Glutamatergic neuron (in vitro differentiated cells): ENCODE measurements around the gene TPRN. TPM values are rescaled to one million over a fixed set of nuclear protein-coding genes. Genes with fewer than 3 reads are reported as not detected.

Source experiments
- DNase-seq: peaks from one replicate; pipeline ENCODE4 v3.0.0; 2022
- H3K27ac Mint-ChIP-seq: one replicate; pipeline ENCODE4 v1.8.0; 2020; ENCODE audit warnings: mild to moderate bottlenecking, mixed read lengths, inconsistent platforms; ENCODE audit not compliant: unreplicated experiment
- H3K27me3 Mint-ChIP-seq: one replicate; pipeline ENCODE4 v1.8.0; 2020; ENCODE audit warnings: mild to moderate bottlenecking, moderate library complexity, mixed read lengths, inconsistent platforms; ENCODE audit not compliant: unreplicated experiment
- H3K36me3 Mint-ChIP-seq: one replicate; pipeline ENCODE4 v1.8.0; 2020; ENCODE audit warnings: mild to moderate bottlenecking, mixed read lengths, inconsistent platforms; ENCODE audit not compliant: unreplicated experiment
- H3K4me1 Mint-ChIP-seq: one replicate; pipeline ENCODE4 v1.8.0; 2020; ENCODE audit warnings: mild to moderate bottlenecking, low read depth, mixed read lengths, inconsistent platforms; ENCODE audit not compliant: unreplicated experiment
- H3K4me3 Mint-ChIP-seq: one replicate; pipeline ENCODE4 v1.8.0; 2020; ENCODE audit warnings: mild to moderate bottlenecking, mixed read lengths, inconsistent platforms; ENCODE audit not compliant: unreplicated experiment
- H3K9me3 Mint-ChIP-seq: one replicate; pipeline ENCODE4 v1.8.0; 2020; ENCODE audit warnings: mild to moderate bottlenecking, moderate library complexity, mixed read lengths, inconsistent platforms; ENCODE audit not compliant: unreplicated experiment
- total RNA-seq: library from RNA; stranded (reverse); fragmentation: NEBNext Ultra II Directional; extraction: Animal tissue kit (Norgen Biotek cat#: 25700); gene quantifications from one replicate; pipeline ENCODE4 v1.2.1, GENCODE V29; 2021; ENCODE audit not compliant: unreplicated experiment
- TF ChIP-seq, protein P1 (sequence below): fragments of 200-600 bp; sonication (generic); IDR thresholded peaks from one replicate; pipeline ENCODE4 v1.5.0; 2021; ENCODE audit not compliant: partially characterized antibody, unreplicated experiment

TPRN gene
- total RNA-seq, 1 donor from 2014 or later, result 9.6 TPM

- H3K9me3 Mint-ChIP-seq, result peaks cover 6% of the 10 kb centered on the region
- DNase-seq, result peak; percentile 59
- H3K4me1 Mint-ChIP-seq, result peaks cover 4% of the 10 kb centered on the region
- H3K27me3 Mint-ChIP-seq, result peaks cover 3% of the 10 kb centered on the region
- H3K36me3 Mint-ChIP-seq, result no peaks in the 10 kb centered on the region
- H3K4me3 Mint-ChIP-seq, result no peak overlapping the region
- TF ChIP-seq, protein P1, sequence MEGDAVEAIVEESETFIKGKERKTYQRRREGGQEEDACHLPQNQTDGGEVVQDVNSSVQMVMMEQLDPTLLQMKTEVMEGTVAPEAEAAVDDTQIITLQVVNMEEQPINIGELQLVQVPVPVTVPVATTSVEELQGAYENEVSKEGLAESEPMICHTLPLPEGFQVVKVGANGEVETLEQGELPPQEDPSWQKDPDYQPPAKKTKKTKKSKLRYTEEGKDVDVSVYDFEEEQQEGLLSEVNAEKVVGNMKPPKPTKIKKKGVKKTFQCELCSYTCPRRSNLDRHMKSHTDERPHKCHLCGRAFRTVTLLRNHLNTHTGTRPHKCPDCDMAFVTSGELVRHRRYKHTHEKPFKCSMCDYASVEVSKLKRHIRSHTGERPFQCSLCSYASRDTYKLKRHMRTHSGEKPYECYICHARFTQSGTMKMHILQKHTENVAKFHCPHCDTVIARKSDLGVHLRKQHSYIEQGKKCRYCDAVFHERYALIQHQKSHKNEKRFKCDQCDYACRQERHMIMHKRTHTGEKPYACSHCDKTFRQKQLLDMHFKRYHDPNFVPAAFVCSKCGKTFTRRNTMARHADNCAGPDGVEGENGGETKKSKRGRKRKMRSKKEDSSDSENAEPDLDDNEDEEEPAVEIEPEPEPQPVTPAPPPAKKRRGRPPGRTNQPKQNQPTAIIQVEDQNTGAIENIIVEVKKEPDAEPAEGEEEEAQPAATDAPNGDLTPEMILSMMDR, result no peak
- H3K27ac Mint-ChIP-seq, result peak overlapping the region; percentile 22
Measured at GRCh38 chr9:137218754-137219271, 18.3 kb upstream of the TPRN start.

- peak overlapping the region; percentile 22 for H3K27ac Mint-ChIP-seq
- peaks cover 6% of the 10 kb centered on the region for H3K9me3 Mint-ChIP-seq
- H3K27me3 Mint-ChIP-seq, result peaks cover 3% of the 10 kb centered on the region
- no peak for DNase-seq
- no peak overlapping the region for H3K4me3 Mint-ChIP-seq
- TF ChIP-seq, protein P1, result no peak
- H3K4me1 Mint-ChIP-seq, result peaks cover 4% of the 10 kb centered on the region
- H3K36me3 Mint-ChIP-seq, result no peaks in the 10 kb centered on the region
Measured at GRCh38 chr9:137218212-137218753, 17.7 kb upstream of the TPRN start.

- Mint-ChIP-seq H3K27me3 (peaks cover 7% of the 10 kb centered on the region), H3K36me3 (no peaks in the 10 kb centered on the region), H3K4me1 (peaks cover 4% of the 10 kb centered on the region), H3K27ac (no peak overlapping the region), H3K4me3 (no peak overlapping the region), H3K9me3 (peaks cover 8% of the 10 kb centered on the region)
- no peak for DNase-seq
- TF ChIP-seq, protein P1, result no peak
Measured at GRCh38 chr9:137217276-137218211, 17.0 kb upstream of the TPRN start.

DNA sequence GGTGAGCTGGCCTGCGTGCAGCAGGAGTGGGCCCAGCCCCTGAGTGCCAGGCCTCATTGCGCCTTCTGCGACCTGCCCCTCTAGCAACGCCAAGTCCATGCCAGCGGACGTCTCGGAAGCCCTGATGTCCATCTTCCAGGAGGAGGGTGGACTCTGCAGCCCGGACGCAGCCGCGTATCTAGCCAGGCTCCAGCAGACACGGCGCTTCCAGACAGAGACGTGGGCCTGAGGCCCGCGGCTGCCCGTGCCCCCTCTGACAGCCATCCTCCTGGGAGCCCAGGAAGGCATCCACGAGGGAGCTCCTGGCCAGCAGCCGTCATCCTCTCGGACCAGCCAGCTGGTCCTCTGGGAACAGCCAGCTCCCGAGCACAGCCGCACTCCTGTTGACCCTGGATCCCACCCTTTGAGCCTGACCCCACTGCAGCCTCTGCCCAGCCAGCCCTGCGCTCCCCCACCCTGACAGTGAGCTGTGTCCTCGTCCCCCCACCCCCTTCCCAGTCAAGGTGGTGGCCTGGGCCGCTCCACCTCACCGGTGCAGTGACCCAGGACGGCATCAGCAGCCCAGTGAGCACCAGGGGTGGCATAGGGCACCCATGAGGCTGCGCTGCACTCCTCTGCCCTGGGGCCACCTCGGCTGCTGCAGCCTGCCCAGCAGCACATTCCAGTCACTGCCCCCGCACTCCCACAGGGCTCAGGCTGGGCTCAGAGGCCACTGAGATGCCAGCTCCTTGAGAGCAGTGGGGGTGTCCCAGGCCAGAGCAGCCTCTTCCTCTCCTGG is 15.8 kb upstream of the TPRN start:
- DNase-seq, result no peak
- Mint-ChIP-seq H3K27ac (no peak overlapping the region), H3K4me1 (peaks cover 4% of the 10 kb centered on the region), H3K36me3 (no peaks in the 10 kb centered on the region), H3K27me3 (peaks cover 7% of the 10 kb centered on the region), H3K9me3 (peaks cover 8% of the 10 kb centered on the region), H3K4me3 (no peak overlapping the region)
- TF ChIP-seq, protein P1, result no peak
